HG03521 (cell line): ENCODE results near the gene NLGN2.

Source experiments
- ATAC-seq: cut with Tn5 transposase; IDR thresholded peaks from one replicate; pipeline ENCODE4 v1.9.1; 2021; ENCODE audit warnings: mild to moderate bottlenecking, moderate library complexity; ENCODE audit not compliant: unreplicated experiment

The NLGN2 gene

DNA sequence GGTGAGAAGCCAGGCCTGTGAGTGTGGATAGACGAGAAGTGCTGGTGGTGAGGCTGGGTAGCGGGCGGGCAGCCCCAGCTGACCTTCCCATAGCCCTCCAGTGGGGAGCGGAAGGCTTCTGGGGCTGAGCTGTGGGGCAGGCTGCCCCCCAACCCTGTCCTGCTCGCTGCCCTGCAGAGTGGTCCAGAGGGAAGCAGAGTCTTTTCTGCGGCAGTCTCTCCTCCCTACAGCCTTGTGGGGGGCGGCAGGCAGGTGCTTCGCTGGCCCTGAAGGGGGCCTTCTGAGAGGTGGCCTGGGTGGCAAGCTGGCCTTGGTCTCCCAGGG is 3.7 kb downstream of the NLGN2 start:
- no peak for ATAC-seq

DNA sequence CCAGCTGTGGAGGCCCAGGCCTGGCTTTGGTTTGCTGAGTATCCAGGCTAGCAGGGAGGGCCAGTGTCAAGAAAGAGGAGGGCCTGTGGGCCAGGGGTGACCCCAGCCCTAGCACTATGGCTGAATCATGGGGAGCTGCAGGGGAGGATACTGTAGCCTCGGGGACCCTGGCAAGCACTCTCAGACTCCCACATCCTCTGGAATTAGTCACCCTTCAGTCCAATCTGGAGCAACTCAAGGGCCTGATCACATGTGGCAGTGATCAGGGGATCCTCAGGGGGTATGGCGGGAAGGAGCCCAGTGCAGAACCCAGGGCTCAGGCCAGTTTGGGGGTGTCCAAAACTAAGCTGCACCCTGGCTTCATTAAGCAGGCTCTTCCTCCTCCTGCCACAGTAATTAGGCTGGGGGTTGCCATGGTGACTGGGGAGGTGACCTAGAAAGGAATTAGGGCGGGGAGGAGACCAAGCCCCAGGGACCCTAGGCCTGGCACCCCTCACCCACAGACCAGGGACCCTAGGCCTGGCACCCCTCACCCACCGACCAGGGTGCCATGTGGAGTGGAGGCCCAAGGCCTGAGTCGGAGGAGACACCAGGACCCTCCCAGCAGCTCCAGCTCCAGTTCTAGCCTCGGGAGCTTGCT is 5.8 kb downstream of the NLGN2 start:
- ATAC-seq: no peak

DNA sequence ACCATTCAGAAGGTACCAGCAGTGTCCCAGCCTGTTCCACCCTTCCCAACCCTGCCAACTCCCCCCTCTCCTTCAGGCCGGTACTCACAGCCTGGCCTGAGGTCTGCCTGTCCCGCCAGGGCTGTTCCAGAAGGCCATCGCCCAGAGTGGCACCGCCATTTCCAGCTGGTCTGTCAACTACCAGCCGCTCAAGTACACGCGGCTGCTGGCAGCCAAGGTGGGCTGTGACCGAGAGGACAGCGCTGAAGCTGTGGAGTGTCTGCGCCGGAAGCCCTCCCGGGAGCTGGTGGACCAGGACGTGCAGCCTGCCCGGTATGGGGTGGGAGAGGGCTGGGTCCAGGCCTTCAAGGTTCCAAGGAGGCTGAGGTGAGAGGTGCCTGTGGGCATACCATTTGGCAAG is 7.2 kb downstream of the NLGN2 start:
- no peak for ATAC-seq

DNA sequence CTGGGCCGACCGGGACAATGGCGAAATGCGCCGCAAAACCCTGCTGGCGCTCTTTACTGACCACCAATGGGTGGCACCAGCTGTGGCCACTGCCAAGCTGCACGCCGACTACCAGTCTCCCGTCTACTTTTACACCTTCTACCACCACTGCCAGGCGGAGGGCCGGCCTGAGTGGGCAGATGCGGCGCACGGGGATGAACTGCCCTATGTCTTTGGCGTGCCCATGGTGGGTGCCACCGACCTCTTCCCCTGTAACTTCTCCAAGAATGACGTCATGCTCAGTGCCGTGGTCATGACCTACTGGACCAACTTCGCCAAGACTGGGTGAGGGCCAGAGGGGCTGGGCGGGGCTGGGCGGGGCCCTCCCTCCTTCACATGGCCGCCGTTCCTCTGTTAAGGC is 8.1 kb downstream of the NLGN2 start:
- ATAC-seq: no peak

DNA sequence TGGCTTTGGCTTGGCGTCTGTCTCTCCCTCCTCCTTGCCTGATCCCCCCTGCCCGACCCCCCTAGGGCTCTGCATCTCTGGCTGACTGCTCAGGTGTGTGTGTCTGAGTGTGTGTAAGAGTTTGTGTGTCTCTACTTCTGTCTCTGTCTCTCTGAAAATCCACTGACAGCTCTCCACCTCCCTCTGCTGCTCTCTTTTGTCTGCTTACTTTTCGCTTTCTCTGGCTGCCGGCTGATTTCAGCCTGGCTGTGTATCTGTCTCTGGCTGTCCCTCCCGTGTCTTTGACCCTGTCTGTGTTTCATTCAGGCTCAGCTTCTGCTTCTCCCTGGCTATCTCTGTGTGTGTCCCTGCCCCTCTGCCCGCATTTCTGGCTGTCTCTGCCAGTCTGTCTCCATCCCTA is 8.7 kb downstream of the NLGN2 start:
- ATAC-seq: no peak

DNA sequence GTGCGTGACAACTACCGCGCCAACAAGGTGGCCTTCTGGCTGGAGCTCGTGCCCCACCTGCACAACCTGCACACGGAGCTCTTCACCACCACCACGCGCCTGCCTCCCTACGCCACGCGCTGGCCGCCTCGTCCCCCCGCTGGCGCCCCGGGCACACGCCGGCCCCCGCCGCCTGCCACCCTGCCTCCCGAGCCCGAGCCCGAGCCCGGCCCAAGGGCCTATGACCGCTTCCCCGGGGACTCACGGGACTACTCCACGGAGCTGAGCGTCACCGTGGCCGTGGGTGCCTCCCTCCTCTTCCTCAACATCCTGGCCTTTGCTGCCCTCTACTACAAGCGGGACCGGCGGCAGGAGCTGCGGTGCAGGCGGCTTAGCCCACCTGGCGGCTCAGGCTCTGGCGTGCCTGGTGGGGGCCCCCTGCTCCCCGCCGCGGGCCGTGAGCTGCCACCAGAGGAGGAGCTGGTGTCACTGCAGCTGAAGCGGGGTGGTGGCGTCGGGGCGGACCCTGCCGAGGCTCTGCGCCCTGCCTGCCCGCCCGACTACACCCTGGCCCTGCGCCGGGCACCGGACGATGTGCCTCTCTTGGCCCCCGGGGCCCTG is 9.5 kb downstream of the NLGN2 start:
- no peak for ATAC-seq

DNA sequence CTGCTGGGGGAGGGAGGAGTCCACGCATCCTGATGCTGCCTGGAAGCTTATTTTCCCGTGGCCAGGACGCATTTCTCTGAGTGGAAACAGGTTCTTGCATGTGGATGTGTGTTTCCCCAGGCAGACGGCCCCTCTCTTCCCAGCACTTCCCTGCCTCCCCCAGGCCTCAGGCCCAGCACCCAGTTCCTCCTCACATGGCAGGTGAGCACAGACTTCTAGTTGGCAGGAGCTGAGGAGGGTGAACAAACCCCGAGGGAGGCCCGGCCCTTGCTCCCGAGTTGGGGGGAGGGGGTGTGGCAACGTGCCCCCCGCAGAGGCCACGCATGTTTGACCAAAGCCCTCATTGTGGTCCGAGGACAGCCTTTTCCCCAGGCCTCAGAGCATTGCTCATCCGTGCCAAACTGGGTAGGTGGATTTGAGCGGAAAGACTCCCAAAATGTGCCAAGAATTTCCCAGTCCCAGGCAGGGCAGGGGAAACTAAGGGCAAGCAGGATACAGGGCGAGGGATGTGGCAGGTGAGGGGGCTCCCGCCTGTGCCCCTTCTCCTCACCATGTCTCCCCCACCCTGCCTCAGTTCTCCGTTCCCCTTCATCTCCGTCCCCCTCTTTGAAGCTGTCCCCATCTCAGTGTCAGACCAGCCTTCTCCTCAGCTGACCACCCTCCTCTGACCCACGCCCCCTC is 11.0 kb downstream of the NLGN2 start:
- ATAC-seq: no peak

DNA sequence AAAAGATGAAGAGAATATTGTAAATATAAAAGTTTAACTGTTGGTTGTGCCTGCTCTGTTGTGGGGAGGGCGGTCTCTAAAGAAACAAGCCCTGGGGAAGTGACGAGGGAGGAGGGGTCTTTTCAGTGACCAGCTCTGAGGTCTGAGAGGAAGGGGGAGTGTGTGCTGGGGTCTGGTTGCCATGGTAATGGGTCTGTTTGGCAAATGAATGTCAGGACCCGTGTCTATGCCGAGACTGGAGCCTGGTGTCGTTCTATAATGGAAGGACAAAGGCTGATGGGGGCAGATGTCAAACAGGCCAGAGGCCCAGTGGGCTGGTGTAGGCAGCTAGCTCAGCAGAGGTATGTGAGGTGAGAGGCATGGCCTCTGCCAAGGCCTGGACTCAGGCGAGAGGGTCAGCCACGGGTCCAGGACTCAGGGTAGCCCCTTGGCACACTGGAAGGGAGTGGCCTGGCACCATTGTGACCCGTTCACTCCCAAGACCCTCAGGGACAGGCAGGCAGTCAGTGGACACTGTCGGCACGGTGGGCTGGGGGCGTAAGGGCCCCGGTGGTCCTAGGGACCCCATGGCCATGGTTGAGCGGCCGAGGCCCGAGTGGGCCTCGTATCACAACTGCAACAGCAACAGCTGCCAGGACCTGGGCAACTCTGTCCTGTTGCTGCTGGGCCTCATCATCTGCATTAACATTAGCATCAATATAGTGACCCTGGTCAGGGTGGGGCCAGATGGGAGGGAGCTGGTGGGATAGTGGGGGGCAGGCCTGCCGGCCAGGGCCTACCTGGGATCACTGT is 12.4 kb downstream of the NLGN2 start, which contains the start of gene SPEM1:
Gene SPEM1, plus strand, starts transcription at position 506 of the 792 bp plus-strand sequence. Its CDS starts 61 bp downstream, at position 567.
- ATAC-seq: no peak

DNA sequence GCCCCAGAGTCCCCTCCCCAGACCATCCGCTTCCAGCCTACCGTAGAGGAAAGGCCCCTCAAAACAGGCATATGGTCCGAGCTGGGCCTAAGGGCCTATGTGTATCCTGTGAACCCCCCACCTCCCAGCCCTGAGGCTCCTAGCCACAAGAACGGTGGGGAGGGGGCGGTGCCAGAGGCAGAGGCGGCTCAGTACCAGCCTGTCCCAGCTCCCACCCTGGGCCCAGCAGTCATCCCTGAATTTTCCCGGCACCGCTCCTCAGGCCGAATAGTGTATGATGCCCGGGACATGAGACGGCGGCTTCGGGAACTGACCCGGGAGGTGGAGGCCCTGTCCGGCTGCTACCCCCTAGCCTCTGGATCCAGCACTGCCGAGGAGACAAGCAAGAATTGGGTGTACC is 13.5 kb downstream of the NLGN2 start:
- no peak for ATAC-seq

DNA sequence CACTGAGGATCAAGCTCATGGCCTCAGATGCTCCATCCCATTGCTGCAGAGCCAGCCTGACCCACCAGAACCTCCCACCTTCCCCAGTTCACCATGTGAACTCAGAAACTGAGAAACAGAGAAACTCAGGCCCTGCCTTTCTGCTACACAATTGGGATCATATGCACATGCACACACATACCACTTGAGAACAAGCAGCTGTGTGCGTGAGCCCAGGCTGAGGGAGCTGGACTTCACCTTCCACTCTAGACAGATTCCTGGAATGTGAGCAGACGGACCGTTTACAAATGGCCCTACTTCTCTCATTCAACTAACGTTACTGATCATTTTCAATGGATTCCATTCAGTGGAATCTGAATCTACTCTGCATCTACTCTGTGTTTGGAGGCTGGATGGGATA is 16.0 kb downstream of the NLGN2 start:
- ATAC-seq: no peak

DNA sequence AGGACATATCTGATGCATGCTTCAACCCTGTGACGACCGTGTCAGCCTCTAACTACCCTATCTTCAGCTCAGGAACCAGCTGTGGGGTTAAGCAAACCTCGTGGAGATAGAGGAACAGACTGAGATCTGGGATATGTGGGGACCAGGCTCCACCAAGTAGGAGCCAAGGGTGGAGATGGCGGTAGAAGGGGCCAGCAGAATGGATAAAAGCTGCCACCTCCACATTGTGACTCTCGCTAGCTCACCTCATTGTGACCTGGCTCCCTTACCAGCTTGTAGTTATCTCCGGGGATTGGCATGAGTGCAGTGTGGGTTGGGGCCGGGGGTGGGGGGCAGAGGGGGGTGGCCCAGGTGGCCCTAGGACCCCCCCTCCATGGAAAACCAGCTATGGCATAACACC is 17.7 kb downstream of the NLGN2 start, which contains the start of gene SPEM2:
Gene SPEM2, plus strand, starts transcription at position 301 of the 400 bp plus-strand sequence. Its CDS starts 73 bp downstream, at position 374.
- no peak for ATAC-seq

DNA sequence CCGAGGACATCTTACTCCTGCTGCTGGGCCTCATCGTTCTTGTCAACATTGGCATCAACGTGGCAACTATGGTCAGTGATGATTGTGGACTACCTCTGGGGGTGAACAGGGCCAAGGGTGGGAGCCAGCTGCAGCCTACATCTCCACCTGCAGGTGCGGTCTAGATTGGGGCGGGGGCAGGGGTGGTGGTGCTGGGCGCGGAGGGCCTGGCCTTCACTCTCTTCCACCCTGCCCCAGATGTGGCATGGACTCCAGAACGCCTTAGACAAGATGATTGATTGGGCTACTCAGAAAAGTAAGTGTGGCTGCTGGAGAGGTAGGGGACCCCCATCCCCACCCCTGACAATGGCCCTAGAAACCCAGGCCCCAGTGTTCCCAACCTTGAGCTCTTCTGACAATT is 18.1 kb downstream of the NLGN2 start:
- ATAC-seq: no peak

DNA sequence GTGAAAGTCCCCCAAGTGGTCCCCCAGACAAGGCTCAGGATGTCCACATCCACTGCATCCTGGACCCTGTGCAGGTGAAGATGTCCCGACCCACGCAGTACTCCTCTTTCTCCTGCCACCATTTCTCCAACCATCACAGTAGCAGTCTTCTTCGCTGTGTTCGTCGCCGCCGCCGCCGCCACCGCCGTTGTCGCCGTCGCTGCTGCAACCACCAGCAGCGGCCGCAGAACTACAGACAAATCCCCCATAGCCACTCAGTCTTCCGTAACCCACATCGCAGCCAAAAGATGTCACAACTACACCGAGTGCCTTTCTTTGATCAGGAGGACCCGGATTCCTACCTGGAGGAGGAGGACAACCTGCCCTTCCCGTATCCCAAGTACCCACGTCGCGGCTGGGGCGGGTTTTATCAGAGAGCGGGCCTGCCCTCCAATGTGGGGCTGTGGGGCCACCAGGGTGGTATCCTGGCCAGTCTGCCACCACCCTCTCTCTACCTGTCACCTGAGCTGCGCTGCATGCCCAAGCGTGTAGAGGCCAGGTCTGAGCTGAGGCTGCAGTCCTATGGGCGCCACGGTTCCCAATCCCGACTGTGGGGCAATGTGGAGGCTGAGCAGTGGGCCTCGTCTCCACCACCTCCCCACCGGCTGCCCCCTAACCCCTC is 18.7 kb downstream of the NLGN2 start:
- ATAC-seq: no peak

DNA sequence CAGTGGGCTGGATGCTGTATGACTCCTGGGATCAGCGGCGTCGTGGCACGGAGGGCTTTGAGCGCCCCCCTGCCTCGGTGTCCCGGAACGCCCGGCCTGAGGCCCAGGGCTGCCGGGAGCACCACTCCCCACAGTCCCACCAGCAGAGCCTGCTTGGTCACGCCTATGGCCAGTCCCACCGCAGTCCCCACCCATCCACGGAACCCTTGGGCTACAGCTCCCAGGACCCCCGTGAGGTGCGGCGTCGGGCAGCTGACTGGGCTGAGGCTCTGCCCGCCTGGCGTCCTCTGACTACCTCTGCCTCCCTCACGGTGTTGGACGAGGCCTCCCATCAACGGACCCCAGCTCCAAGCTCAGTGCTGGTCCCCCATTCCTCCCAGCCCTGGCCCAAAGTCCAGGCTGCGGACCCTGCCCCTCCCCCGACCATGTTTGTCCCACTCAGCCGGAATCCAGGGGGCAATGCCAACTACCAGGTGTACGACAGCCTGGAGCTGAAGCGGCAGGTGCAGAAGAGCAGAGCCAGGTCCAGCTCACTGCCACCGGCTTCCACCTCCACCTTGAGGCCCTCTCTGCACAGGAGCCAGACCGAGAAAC is 19.3 kb downstream of the NLGN2 start:
- no peak for ATAC-seq

DNA sequence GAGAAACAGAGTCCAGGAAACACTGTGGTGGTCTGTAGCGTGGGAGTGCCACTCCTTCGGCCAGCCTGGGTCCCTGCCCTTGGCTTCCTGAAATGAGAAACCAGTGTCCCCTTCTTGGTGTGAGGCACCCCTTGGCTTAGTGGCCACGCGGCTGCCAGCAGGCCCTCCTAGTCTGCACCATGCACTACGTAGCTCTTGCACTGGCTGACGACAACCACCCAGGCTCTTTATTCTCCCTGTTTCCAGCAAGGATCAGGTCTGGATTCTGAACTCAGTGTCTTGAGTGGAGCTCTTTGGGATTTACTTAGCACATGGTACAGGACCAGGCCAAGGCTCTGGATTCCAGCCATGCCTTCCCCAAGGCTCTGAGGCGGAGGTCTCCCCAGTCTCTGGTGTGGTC is 19.9 kb downstream of the NLGN2 start:
- no peak for ATAC-seq

DNA sequence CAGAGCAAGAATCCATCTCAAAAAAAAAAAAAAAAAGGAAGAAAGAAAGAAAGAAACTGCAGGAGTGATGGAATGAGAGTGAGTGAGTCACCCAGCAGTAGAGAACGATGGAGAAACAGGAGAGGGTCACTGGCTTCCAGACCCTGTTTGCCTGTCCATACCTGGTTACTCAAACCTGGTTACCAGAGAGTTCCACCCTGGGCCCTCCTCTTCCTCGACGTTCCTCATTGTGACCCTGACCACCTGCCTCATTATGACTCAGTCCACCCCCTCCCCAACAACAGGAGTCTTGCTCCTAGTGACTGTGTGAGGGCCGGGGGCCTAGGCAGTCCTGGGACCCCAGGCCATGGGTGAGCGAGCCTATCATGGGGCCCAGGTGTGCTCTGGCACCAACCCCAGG is 20.9 kb downstream of the NLGN2 start, which contains the start of gene SPEM3:
Gene SPEM3, plus strand, starts transcription at position 301 of the 400 bp plus-strand sequence. Its CDS starts 46 bp downstream, at position 347.
- no peak for ATAC-seq

DNA sequence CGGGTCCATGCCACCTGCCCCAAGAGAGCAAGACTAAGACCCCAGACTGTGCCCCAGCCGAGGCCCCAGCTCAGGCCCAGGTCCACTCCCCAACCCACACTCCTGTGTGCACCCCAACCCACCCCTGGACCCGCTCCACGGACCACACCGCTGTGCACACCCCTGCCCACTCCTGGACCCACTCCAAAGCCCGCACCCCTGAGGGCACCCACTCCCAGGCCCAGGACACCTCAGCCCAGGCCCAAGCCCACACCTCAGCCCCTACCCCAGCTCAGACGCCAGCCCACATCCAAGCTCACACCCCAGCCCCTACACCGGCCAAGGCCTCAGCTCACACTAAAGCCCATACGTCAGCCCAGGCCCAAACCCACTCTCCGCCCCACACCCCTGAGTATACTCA is 22.1 kb downstream of the NLGN2 start:
- ATAC-seq: no peak

DNA sequence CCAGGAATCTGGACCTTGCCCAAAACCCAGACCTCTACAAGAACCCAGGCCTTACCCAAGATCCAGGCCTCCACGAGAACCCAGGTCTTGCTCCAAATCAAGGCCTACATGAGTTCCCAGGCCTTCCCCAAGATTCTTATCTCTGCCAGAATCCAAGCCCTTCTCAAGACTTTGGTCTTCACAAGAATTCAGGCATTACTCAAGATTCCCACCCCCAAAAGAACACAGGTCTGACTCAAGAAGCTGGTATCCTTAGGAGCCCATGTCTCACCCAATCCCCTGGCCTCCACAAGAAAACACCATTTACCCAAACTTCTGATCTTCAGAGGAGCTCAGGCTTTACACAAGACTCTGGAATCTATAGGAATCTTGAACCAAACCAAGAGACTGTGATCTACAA is 23.6 kb downstream of the NLGN2 start:
- no peak for ATAC-seq

DNA sequence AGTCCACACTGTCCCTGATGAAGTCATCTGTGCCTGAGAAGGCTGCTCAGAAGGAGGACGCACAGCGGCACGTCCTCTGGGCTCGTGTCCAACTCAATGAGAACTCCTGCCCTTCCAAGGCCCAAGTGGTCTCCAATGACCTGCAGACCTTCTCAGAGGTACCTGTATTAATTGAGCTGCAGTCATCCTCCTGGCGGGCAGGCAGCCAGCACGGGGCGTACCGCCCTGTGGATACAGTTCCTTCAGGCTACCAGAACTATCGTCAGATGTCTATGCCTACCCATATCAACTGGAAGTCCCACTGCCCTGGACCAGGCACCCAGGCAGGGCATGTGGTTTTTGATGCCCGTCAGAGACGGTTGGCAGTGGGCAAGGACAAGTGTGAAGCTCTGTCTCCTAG is 24.7 kb downstream of the NLGN2 start:
- ATAC-seq: no peak
